ENCODE results near the gene RANBP9.

- TF ChIP-seq KLF1 (tag by site-specific recombination; IDR thresholded peaks at IDR 0.05) (0 out of 2 replicates have a peak, but pooled peaks have one; percentile 8), KLF9 (tag by site-specific recombination; IDR thresholded peaks at IDR 0.05; ENCODE audit: low read depth) (peak; percentile 50), CTCF (tag by site-specific recombination; IDR thresholded peaks at IDR 0.05) (no peak), SALL2 (tag by site-specific recombination; IDR thresholded peaks at IDR 0.05; ENCODE audit: borderline replicate concordance) (no peak), TCF7L2 (IDR thresholded peaks at IDR 0.05; ENCODE audit: borderline replicate concordance, low read depth, low read length) (no peak), SP7 (tag by site-specific recombination; IDR thresholded peaks at IDR 0.05) (no peak), BCL11A (tag by site-specific recombination; IDR thresholded peaks at IDR 0.05; ENCODE audit: low read depth) (no peak), ZNF274 (IDR thresholded peaks at IDR 0.05; ENCODE audit: low read length) (no peak), ZNF274 (tag by site-specific recombination; IDR thresholded peaks at IDR 0.05; ENCODE audit: borderline replicate concordance) (no peak), MYNN (tag by site-specific recombination; IDR thresholded peaks at IDR 0.05; ENCODE audit: borderline replicate concordance) (no peak), ZNF114 (tag by site-specific recombination; IDR thresholded peaks at IDR 0.05) (no peak), MZF1 (tag by site-specific recombination; IDR thresholded peaks at IDR 0.05; ENCODE audit: borderline replicate concordance) (no peak)
- TF ChIP-seq, protein P1, sequence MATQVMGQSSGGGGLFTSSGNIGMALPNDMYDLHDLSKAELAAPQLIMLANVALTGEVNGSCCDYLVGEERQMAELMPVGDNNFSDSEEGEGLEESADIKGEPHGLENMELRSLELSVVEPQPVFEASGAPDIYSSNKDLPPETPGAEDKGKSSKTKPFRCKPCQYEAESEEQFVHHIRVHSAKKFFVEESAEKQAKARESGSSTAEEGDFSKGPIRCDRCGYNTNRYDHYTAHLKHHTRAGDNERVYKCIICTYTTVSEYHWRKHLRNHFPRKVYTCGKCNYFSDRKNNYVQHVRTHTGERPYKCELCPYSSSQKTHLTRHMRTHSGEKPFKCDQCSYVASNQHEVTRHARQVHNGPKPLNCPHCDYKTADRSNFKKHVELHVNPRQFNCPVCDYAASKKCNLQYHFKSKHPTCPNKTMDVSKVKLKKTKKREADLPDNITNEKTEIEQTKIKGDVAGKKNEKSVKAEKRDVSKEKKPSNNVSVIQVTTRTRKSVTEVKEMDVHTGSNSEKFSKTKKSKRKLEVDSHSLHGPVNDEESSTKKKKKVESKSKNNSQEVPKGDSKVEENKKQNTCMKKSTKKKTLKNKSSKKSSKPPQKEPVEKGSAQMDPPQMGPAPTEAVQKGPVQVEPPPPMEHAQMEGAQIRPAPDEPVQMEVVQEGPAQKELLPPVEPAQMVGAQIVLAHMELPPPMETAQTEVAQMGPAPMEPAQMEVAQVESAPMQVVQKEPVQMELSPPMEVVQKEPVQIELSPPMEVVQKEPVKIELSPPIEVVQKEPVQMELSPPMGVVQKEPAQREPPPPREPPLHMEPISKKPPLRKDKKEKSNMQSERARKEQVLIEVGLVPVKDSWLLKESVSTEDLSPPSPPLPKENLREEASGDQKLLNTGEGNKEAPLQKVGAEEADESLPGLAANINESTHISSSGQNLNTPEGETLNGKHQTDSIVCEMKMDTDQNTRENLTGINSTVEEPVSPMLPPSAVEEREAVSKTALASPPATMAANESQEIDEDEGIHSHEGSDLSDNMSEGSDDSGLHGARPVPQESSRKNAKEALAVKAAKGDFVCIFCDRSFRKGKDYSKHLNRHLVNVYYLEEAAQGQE (tag by site-specific recombination; IDR thresholded peaks at IDR 0.05) = no peak
- TF ChIP-seq, protein P2, sequence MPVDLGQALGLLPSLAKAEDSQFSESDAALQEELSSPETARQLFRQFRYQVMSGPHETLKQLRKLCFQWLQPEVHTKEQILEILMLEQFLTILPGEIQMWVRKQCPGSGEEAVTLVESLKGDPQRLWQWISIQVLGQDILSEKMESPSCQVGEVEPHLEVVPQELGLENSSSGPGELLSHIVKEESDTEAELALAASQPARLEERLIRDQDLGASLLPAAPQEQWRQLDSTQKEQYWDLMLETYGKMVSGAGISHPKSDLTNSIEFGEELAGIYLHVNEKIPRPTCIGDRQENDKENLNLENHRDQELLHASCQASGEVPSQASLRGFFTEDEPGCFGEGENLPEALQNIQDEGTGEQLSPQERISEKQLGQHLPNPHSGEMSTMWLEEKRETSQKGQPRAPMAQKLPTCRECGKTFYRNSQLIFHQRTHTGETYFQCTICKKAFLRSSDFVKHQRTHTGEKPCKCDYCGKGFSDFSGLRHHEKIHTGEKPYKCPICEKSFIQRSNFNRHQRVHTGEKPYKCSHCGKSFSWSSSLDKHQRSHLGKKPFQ (tag by site-specific recombination; IDR thresholded peaks at IDR 0.05) = 0 out of 2 replicates have a peak, but pooled peaks have one; percentile 12
- TF ChIP-seq, protein P3, sequence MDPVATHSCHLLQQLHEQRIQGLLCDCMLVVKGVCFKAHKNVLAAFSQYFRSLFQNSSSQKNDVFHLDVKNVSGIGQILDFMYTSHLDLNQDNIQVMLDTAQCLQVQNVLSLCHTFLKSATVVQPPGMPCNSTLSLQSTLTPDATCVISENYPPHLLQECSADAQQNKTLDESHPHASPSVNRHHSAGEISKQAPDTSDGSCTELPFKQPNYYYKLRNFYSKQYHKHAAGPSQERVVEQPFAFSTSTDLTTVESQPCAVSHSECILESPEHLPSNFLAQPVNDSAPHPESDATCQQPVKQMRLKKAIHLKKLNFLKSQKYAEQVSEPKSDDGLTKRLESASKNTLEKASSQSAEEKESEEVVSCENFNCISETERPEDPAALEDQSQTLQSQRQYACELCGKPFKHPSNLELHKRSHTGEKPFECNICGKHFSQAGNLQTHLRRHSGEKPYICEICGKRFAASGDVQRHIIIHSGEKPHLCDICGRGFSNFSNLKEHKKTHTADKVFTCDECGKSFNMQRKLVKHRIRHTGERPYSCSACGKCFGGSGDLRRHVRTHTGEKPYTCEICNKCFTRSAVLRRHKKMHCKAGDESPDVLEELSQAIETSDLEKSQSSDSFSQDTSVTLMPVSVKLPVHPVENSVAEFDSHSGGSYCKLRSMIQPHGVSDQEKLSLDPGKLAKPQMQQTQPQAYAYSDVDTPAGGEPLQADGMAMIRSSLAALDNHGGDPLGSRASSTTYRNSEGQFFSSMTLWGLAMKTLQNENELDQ (tag by site-specific recombination; IDR thresholded peaks at IDR 0.05; ENCODE audit: low read depth) = no peak
Observed at GRCh38 chr6:13615792-13616120, 95.9 kb downstream of the RANBP9 start.
